NCI-H226 (cell line): Measurements from ENCODE around the gene PTCH1.

Experiments used
- DNase-seq: peaks from one replicate; pipeline ENCODE4 v3.0.0-alpha.2; 2015

PTCH1 gene

DNA sequence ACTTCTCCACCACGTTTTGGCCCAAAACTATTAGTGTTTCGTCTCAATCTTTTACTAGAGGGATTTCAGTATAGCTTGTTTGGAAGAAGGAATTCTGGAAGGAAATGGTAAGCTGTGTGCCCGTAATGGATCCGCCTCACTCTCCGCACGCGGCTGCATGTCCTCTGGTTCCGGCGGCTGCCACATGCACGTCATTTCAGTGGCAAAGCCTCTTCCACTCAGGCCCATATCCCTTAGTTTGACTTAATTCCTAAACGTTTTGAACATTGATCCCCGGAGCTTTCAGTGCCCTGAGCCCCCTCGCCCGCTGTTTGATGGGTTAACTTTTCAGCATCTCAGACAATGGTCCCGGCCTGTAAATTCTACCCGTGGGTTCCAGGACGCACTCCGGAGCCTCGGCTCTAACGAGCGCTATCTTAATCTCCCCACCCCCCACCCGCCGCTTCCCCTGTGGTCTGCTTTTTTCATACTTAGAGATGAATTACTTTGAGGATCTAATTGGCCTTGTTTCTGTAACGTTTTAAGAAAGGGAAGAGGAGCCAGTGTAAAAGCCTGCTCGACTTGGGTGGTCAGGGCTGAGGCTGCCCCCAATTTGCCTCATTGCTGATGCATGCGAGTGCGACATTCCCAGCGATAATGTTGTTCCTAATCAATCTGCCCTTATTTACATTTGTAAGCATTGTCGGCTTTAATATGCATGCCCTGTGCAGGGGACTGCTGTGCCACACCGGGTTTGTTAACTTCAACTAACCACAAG is 4.6 kb downstream of the PTCH1 start:
- DNase-seq: no peak

DNA sequence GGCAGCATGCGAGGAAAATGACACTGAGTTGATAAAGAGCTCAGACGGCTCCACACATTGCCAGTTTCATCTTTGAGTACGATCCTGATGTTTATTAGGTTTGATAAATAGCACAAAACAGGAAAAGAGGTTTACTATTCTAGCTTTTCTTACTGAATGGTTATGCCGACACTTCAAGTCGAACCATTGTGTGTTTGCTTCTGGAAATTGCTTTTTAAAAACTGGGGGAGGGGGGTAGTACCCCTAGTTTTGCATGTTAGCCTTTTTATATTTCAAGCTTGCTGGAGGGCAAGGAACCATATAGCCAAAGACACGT is 5.2 kb downstream of the PTCH1 start:
- no peak for DNase-seq

DNA sequence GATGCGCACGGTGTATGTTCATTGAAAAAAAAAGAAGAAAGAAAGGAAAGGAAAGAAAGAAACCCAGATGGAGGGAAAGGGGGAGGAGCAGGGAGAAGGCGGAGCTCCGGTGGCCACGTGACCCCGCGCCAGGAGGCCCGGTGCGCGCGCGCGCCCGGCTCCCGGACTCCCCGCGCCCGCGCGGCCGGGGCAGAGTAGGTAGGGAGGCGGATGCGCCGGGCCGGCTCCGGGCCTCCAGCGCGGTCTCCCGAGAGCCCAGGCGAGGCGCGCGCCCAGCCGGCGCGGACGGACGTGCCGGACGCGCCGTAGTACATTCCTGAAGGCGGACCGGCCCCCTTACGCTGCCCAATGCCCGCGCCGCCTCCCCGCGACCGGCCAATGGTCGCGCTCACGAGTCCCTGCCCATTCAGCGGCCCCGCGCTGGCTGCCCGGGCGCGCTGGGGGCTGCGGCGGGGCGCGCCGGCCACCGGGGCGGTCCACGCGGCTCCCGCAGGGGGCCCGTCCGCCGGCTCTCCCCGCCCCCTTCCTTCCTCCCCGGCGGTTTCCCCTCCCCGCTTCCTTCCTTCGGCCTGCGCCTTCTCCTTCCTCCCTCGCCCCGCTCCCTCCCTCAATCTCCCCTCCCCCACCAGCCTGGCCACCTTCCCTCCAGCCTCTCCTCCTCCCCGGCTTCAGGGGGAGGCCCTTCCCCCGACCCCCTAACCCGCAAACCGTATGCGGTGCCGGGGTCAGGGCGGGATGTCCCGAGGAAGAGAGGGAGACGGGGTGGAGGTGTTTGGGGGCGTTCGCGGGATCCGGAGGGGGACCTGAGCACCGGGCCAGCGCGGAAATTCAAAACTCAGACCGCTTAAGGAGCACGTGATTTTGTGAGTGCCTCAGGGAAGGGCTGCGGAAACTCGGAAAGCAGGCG is 5.8 kb downstream of the PTCH1 start:
- DNase-seq: peak; percentile 91

DNA sequence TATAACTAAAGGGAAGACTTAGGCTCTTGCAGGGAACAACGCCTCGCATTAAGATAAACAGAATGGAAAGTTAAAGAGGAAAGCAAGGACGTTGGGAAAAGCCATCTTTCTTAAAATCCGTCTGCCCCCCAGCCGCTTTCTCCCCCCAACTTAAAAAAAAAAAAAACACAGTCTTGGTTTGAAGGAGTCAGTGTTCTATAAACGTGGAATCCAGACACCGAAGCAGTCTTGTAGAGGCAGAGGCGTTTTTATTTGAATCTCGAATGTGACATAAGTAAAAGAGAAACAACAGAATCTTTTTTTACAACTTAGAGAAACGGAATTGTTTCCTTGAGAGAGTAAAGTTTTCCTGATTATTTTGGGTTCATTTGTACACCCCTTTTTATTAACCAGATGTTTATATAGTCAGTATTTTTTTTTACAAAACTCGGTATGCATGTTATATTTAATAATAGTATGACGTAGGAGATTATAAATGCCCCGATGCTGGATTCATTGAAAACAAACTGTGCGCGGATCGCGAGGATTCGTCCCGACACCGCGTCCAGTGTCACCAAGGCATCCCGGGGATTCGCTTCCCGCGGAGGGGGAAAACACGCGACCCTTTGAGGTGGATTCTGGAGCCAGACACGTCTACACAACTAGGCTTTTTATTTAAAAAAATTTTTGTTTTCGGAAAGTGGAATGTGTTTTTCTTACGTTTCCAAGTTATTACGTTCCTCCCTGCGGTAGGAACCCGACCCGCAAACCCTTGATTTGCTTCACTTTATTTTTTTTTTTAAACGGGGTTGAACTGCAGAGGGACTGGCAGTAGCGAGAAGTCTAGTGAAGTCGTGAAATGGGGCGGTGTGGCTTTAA is 6.7 kb downstream of the PTCH1 start:
- no peak for DNase-seq

DNA sequence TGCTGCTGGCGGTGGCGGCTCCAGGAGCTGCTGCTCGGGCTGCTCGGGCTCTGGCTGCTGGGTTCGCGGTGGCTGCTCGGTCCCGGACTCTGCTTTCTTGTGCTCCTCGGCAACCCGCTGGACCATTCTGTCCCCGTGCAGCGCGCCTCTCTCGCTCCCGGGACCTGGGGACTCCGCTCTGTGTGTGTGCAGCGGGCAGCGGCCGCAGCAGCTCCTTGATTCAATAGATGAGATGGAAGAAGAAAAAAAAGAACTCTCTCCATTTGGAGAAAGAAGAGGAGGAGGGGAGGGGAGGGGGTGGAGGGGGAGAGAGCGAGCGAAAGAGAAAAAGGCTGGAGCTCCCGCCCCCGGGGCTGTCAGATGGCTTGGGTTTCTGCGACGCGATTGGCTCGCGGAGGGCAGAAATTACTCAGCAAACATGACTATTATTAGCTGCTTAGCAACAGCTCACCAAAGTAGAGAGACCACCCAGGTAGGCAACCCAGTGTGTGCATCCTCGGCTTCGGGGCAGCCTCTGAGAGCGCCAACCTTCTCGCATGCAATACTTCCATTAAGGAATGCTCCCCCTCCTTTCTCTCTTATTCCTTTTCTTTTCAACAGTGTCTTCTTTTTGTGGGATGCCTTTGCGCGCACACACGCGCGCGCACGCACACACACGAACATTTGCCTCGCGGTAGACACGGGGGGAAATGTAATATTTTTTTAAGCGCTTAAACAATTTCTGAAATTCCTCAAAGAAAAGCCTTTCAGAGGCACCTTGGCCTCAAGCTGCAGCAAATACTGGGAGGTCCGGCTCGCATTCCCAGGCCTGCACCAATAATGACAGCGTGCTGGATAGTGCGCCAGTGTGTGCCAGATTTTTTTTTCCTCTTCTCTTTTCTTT is 7.6 kb downstream of the PTCH1 start:
- peak; percentile 82 for DNase-seq

GRCh38 chr9:95508242-95508967 is 8.4 kb downstream of the PTCH1 start:
- no peak for DNase-seq

DNA sequence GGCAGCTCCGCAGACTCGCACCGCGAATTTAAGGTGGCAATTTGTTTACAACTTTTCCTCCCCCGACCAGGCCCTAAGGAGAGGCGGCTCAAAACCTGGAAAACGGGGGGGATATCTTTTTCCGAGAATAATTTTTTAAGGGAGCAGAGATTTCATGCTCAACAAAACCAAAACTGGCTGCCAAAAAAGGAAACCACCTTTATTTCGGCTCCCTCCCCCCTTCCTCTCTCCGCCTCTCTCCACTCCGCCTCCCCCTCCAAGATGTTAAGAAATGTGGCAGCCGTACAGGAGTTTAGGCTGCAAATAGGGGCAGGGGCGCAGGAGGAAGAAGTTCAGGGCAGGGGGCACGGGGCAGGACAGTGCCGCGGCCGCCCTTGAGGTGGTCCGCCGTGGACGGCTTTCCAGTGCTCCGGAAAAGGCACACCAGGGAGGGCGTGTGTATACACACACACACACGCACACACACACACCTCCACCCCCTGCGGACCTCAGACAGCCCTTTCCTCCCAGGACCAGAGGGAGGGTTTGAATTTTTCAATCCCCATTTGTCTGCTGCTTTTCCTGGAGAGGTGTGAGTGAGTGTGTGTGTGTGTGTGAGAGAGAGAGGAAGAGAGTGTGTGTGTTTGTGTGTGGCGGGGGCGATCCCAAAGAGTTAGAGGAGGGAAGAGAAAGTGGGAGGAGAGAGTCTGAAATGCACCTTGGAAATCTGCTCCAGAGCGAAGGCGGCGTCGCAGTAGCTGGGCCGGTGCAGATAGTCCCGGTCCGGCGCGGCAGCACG is 9.1 kb downstream of the PTCH1 start:
- peak; percentile 74 for DNase-seq

DNA sequence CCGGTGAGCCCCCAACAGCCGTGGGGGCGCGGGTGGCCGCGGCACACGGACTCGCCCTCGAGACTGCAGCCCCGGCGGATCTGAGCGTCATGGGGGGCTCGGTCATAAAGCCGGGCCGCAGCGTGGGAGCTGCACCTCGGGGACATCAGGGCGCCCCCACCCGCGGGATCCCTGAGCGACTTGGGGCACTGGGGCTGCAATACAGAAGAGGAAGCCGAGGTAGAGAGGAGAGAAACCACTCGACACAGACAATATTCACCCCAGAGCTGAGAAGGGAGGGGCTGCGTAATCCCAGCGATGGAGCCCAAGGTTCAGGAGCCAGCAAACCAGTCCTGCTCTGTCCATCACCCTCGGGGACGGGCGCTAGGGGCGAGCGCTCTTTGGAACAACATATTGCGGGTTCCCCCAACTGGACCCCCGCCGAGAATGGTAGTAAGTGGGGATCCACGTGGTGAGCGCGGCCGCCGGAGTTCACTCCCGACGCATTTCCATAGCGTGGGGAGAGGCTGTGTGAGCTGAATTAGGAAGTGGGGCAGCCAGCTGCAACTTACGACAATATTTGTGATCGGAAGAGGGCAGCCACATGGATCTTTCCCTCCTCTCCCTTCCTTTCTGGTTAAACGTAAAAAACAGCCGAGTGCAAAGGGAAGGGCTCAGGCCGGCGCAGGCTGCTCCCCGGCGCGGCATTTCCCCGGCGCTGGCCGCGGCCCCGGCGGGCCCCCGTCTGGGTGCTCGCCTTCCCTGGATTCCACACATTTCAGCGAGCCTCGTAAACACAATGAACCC is 9.9 kb downstream of the PTCH1 start:
- peak; percentile 51 for DNase-seq

DNA sequence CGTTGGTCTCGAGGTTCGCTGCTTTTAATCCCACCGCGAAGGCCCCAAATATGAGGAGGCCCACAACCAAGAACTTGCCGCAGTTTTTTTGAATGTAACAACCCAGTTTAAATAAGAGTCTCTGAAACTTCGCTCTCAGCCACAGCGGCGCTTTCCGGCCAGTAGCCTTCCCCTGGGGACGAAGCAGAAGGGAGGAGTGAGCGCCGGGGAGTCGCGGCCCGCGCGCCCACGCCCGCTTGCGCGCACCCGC is 10.4 kb downstream of the PTCH1 start:
- no peak for DNase-seq

GRCh38 chr9:95505717-95506427 is 10.9 kb downstream of the PTCH1 start:
- DNase-seq: peak; percentile 20

DNA sequence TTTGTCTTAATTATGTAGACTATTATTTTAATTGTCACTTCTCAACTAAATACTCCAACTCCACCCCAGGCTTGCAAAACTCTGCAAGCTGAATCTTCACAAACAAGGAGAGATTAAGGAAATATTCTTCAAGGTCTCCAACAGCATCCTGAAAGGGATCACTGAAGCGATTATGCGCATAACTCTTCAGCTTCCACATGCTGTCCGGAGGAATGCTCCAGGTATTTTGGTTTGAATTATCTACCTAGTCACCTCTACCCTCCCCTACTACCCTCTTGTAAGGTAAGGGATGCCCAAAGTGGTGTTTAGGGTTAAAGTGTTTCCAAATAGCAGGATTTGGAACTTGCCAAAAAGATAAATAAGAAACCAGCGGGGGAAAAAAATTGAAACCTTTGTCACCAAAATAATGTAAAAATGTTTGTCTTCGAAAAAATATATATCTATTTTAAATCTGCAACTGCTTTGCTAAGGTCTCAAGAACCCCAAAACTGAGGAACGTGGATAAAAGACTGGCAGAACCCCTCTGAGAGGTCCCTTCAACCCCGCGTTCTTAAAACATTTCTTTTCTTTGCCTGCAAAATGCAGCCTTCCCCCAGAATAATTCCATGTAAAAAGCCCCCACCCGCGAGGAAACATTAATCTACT is 11.6 kb downstream of the PTCH1 start:
- no peak for DNase-seq

- DNase-seq: no peak
Observed at GRCh38 chr9:95504053-95504963, 12.5 kb downstream of the PTCH1 start.

GRCh38 chr9:95503369-95503768 is 13.4 kb downstream of the PTCH1 start:
- no peak for DNase-seq

- DNase-seq: no peak
Observed at GRCh38 chr9:95502248-95502647, 14.5 kb downstream of the PTCH1 start.

DNA sequence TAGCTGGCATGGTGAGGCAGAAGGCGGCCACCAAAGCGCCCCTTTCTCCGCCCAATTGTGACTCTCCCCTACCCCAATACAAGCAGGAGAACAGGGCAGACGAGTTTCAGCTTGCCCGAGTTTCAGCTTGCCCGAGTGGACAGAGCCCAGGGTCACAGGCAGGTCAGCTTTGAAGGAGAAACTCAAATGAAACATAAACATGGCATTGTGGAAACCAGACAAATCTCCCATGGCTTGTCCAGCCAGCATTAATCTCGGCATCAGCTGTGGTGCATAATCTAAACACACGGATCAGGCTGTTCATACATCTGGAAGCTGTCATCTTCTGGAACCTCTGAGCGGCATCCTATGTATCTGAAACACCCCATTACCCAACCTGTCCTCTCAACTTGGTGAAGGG is 16.9 kb downstream of the PTCH1 start:
- no peak for DNase-seq

GRCh38 chr9:95499046-95499676 is 17.6 kb downstream of the PTCH1 start:
- no peak for DNase-seq

- DNase-seq: no peak
Observed at GRCh38 chr9:95498641-95499040, 18.1 kb downstream of the PTCH1 start.
